ENCODE data around the gene RNF126.
"Not testable (repeated sequence)": the region's sequence is repeated elsewhere in the genome, so short reads cannot be mapped to it uniquely, and the experiment has no call there.

GRCh38 chr19:666985-667573 is 4.1 kb upstream of the RNF126 start:
- not testable (repeated sequence) for TF ChIP-seq CTCF (IDR thresholded peaks at IDR 0.05; ENCODE audit: insufficient read depth, low read depth, low read length); EZH2 (IDR thresholded peaks at IDR 0.05; ENCODE audit: insufficient read depth, low read length)

Data from astrocyte (in vitro differentiated cells and primary cell).